Stimulated activated CD4-positive, alpha-beta T cell treated with anti-CD3 and anti-CD28 coated beads, Interleukin-2, amount 100 ng/mL, for 24 hours (primary cell): ENCODE data around the gene FOXL2NB.
"Not testable (repeated sequence)": the region's sequence is repeated elsewhere in the genome, so short reads cannot be mapped to it uniquely, and the experiment has no call there.

Experiments
- DNase-seq, 2 donors: peaks; one replicate each; pipeline ENCODE4 v3.0.0-alpha.2; 2020

Gene FOXL2NB

GRCh38 chr3:138946663-138947494 is at the start of gene FOXL2NB, which contains the start of gene FOXL2:
Gene FOXL2NB (plus strand): TSS chr3:138947217. CDS start chr3:138947365, 148 bp downstream.
Gene FOXL2 (minus strand): TSS chr3:138947137. CDS start chr3:138946722, 415 bp downstream.
- peak; percentile 23 to 48 for DNase-seq

DNA sequence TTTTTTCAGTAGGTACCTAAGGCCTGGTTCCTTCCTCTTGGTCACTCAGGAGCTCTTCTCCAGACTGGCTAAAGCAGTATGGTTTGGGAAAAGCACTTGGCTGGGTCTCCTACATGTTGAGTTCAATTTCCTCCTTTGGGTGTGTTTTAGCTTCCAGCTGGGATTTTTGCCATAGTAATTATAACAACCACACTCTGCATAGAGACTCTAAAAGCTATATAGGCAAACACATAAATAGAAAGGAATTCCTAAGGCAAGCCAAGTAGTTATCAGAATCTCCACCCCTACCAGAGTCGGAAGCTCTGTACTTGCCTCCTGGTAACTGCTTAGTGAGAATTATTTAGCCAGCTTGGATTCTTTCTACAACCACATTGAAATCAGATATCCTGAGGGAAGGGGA is 48.7 kb upstream of the FOXL2NB start:
- no peak for DNase-seq

DNA sequence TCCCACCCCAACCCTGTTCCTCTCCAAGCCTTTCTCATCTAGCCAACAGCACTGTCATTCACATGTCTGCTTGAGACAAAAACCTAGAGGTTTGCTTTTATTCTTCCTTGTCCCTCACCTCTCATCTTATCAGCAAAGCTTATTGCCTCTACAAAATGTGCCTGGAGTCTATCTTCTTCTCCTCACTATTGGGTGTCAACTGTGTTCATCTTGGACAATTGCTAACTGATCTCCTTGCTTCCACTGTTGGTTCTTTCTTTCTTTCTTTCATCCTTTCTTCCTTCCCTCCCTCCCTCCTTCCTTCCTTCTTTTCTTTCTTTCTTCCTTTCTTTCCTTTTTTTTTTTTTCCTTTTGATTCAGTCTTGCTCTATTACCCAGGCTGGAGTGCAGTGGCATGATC is 48.3 kb upstream of the FOXL2NB start:
- no peak for DNase-seq

- DNase-seq = no peak
Observed at GRCh38 chr3:138899351-138899991, 47.5 kb upstream of the FOXL2NB start.

DNA sequence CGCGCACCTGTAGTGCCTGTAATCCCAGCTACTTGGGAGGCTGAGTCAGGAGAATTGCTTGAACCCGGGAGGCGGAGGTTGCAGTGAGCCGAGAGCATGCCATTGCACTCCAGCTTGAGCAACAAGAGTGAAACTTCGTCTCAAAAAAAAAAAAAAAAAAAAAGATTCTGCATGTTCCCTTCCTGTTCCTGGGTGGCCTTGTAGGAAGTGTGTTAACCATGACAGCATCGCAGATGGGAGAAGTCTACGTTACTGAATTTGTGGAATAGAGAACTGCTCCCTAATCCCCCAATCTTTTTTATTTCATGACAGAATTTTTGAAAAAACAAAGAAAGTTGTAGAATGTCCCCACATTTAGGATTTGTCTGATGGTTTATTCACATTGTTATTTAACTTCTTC is 45.5 kb upstream of the FOXL2NB start:
- no peak for DNase-seq

GRCh38 chr3:138902171-138902570 is 44.8 kb upstream of the FOXL2NB start:
- no peak for DNase-seq

DNA sequence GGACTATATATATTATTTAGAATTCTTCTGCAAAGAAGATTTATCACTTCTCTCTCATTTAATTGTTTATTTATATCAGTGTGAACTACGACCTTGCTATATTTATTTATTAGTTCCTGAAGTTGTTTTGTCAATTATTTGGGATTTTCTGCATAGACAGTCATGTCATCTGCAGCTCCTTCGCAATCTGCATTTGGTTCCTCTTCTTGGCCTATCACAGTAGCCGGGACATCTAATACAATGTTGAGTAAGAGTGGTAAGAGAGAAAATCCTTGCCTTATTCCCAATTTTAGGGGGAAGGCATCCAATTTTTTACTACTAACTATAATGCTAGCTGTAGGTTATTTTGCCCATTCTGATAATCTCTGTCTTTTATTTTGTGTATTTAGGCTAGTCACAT is 39.5 kb upstream of the FOXL2NB start:
- no peak for DNase-seq

DNA sequence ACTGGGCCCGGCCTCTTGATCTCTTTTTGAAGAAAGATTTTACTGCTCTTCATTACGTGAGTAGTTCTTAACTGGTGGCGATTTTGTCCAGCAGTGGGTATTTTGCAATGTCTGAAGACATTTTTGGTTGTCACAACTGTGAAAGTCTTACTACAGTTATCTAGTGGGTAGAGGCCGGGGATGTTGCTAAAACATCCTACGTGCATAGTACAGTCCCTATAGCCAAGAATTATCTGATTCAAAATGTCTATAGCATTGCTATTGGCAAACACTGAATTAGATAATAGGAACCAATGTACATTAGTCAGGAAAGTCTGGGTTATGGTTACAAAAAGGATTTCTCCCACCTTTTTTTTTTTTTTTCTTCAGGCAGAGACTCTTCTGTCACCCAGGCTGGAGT is 38.2 kb upstream of the FOXL2NB start:
- no peak for DNase-seq

- DNase-seq = no peak
Observed at GRCh38 chr3:138909904-138910303, 37.1 kb upstream of the FOXL2NB start.

DNA sequence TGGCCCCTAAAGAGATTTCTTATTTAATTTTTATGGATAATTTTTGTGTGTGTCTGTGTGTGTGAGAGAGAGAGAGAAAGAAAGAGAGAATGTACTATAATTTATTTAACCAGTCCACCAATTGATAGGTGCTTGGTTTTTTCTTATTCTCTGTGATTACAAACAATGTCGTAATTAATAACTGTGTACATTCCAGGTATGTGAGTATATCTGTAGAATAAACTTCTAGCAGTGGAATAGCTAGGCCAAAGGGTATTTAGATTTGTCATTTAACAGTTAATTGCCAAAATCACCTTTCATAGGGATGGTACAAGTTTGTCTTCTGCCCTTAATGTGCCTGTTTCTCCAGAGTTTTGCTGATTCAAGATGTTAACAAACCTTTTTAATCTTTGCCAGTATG is 35.4 kb upstream of the FOXL2NB start:
- no peak for DNase-seq

GRCh38 chr3:138912237-138912636 is 34.8 kb upstream of the FOXL2NB start:
- no peak for DNase-seq

- DNase-seq = no peak
Observed at GRCh38 chr3:138913766-138914165, 33.3 kb upstream of the FOXL2NB start.

DNA sequence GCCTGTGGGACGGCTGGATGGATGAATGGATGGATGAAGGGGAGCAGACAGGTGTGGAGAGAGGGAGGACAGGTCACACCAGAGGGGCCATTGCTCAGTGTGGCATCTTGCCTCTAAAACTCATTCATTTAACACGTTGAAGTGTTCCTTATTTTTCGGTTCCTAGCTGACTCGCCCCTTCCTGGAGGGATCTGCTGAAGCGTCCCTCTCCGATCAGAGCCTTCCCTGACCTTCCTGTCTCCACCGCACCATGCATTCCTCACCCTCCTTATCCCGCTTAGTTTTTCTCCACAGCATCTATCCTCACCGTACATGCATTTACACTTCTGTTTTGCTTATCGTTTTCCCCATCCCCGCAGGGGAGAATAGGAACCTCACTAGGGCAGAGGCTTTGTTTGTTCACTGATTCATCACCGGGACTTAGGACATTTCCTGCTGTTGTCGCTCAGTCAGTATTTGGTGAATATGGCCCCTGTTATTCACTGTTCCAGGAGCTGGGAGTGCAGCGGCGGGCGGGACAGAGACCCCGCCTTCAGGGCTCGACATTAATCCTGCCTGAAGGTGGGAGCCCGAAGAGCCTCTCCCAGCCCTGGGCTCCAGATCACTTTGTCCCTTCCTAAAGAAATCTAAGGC is 32.0 kb upstream of the FOXL2NB start:
- DNase-seq = no peak

GRCh38 chr3:138915503-138916498 is 31.2 kb upstream of the FOXL2NB start:
- peak; percentile 86 to 87 for DNase-seq

DNA sequence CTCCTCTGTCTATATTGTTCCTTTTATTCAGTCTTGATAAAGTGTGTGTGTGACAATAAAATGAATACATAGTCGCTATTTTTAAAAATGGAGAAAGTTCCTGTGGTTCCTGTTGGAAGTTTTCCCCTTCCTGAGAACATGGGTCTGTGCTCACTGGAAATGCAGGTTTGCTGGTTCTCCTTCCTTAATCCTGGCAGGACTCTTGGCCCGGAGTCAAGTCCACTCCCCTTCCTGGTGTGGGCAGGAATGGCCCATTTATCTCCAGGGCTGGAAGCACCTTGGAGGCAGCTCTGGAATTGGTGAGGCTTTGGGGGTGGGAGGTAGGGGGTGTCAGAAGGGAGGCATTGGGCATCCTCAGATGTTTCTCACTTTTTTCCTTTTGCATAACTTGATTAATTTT is 30.2 kb upstream of the FOXL2NB start:
- no peak for DNase-seq

GRCh38 chr3:138919325-138919724 is 27.7 kb upstream of the FOXL2NB start:
- DNase-seq = no peak

DNA sequence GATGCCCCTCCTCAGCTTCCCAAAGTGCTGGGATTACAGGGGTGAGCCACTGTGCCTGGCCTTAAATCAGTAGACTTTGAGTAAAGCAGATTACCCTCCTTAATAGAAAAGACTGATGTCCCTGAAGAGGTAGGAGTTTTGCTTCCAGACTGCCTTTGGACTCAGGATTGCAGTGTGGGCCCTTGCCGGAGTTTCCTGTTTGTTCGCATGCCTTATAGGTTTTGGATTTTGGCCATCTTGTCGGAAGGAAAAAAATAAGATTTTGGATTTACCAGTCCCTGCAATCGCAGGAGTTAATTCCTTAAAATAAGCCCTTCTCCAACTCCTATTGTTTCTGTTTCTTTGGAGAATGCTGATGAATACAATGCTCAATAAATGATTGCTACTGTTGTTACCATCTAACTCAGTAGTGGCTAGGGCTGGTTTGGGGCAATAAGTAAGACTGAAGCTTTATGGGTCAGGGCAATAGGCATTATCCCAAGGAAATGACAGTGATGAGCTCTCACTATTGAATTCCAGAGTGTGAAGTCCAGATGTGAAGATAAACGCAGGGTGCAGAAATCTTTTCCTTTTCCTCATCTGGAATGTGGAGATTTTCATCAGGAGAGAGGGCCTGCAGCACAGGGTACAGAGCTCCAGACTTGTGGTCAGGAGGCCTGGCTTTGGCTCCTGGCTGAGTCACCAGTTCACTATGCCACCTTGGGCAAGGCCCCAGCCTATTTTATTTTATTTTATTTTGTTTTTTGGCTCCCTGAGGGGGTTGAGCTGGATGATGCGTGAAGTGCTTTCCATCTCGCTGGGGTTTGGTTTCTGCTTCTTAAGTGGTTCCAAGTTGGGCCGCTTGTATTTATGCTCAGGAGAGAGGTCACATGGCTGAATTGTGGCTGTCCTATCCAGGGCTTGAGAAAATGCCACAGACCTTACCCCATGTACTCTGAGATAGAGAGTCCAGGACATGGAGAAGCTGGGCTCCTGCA is 25.4 kb upstream of the FOXL2NB start:
- no peak for DNase-seq

- not testable (repeated sequence) for DNase-seq
Observed at GRCh38 chr3:138922400-138922799, 24.6 kb upstream of the FOXL2NB start.

GRCh38 chr3:138923531-138923994 is 23.5 kb upstream of the FOXL2NB start:
- peak; percentile 88 to 91 for DNase-seq

DNA sequence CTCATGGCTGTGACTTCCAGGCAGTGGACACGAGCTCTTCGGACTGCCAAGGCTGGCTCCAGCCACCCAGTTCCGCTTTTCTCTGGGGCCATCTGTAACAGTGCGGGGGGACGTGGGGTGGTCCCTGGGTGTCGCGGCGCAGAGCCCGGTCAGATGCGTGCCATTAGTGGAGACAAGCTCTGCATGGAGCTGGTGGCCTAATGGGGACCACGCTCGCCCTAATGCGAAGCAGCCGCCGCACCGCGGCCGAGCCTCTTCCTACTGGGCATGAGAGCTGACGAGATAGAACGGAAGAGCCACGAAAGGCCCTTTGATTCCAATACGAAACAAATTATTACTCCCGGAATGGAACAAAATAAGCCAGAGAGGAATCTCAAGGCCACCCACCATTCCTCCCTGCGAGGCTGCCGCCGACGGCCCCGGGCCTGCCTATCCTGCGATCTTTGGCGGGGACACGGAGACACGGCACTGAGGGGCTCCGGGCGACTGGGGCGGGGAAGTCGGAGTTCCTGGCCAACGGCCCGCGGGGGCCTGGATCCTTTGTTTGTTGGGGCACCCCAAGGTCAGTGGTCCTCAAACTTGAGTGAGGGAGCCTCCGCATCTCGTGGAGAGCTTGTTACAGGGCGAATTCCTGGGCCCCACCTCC is 18.2 kb upstream of the FOXL2NB start:
- no peak for DNase-seq
